K562 (cell line): Measurements from ENCODE around the gene CLDN7. TPM values are rescaled to one million over a fixed set of nuclear protein-coding genes. Genes with fewer than 3 reads are reported as not detected.

Experiments used
- CHD4 ChIP-seq: fragments of 200-600 bp; sonication (generic); IDR thresholded peaks from 3 replicates; pipeline ENCODE4 v1.6.1; 2012; ENCODE audit warnings: low read depth, mild to moderate bottlenecking, mixed read lengths, low read length, inconsistent platforms; ENCODE audit not compliant: insufficient read depth, insufficient replicate concordance, poor library complexity, severe bottlenecking
- ELF2 ChIP-seq: fragments of 250-450 bp; sonication (Bioruptor Pico); IDR thresholded peaks from 2 replicates; pipeline ENCODE4 v1.5.0; 2021; ENCODE audit warnings: mild to moderate bottlenecking
- HDAC8 ChIP-seq: fragments of 450-650 bp; IDR thresholded peaks from 2 replicates; pipeline ENCODE4 v1.6.1; 2016; ENCODE audit warnings: mild to moderate bottlenecking, missing genetic modification characterization, moderate library complexity, missing compliant biosample characterization
- KHSRP ChIP-seq: fragments of 450-650 bp; IDR thresholded peaks from 2 replicates; pipeline ENCODE4 v1.6.1; 2017
- PHF8 ChIP-seq: fragments of 200-600 bp; sonication (generic); IDR thresholded peaks from 2 replicates; pipeline ENCODE4 v1.6.1; 2012; ENCODE audit warnings: mixed run types, mild to moderate bottlenecking, inconsistent platforms, low read length, moderate library complexity, borderline replicate concordance
- POLR3G ChIP-seq: IDR thresholded peaks from 2 replicates; pipeline ENCODE4 v1.6.1; 2011; ENCODE audit not compliant: insufficient read length, insufficient replicate concordance; ENCODE audit errors: extremely low read depth
- RAD21 ChIP-seq, 2 experiments: fragments of 250-450 bp in 1 of 2; fragments of 450-650 bp in 1 of 2; sonication (Bioruptor Pico) in 1 of 2; formaldehyde crosslinking in 1 of 2; IDR thresholded peaks in 1 of 2; conservative IDR thresholded peaks in 1 of 2; 2 replicates each; pipeline versions ENCODE4 v1.4.0 to v1.8.0; 2020 to 2022; ENCODE audit warnings: mild to moderate bottlenecking in 2 of 2, moderate library complexity in 1 of 2
- RNF2 ChIP-seq: sonication (generic); IDR thresholded peaks from 2 replicates; pipeline ENCODE4 v1.6.1; 2016
- SP2 ChIP-seq: IDR thresholded peaks from 2 replicates; pipeline ENCODE4 v1.6.1; 2011; ENCODE audit warnings: mild to moderate bottlenecking, low read depth, low read length, moderate library complexity; ENCODE audit not compliant: poor library complexity, severe bottlenecking; ENCODE audit errors: extremely low read depth
- TEAD2 ChIP-seq: fragments of 450-650 bp; IDR thresholded peaks from 2 replicates; pipeline ENCODE4 v1.6.1; 2016; ENCODE audit warnings: missing genetic modification characterization, control low read depth, missing compliant biosample characterization
- ZNF561 ChIP-seq: fragments of 450-650 bp; formaldehyde crosslinking; conservative IDR thresholded peaks from 2 replicates; pipeline ENCODE4 v1.4.0; 2020; ENCODE audit warnings: mild to moderate bottlenecking, moderate library complexity
- ZNF584 ChIP-seq: fragments of 200-800 bp; sonication (Bioruptor generic); IDR thresholded peaks from 2 replicates; pipeline ENCODE4 v1.6.1; 2016; ENCODE audit warnings: low read depth, mild to moderate bottlenecking, missing genetic modification characterization, missing compliant biosample characterization
- polyA plus RNA-seq, 8 experiments: library from polyadenylated mRNA; depleted of rRNA in 4 of 8; stranded (reverse) in 5 of 8; unstranded in 3 of 8; fragments of >200 nt; fragmentation: Nextera tagmentation in 2 of 8; fragmentation: Illumina TruSeq in 1 of 8; extraction: Ambion mirVana in 2 of 8; extraction: Trizol in 1 of 8; gene quantifications; 2 replicates each; pipeline versions ENCODE4 v1.2.1 to v1.2.3, GENCODE V29; 2011 to 2014; ENCODE audit warnings: inconsistent platforms in 1 of 8, missing spikeins in 1 of 8
- total RNA-seq, 7 experiments: library from RNA; depleted of rRNA in 6 of 7; stranded (reverse); fragments of >200 nt in 6 of 7; fragmentation: Illumina TruSeq in 2 of 7; extraction: Trizol in 2 of 7; gene quantifications; 2 replicates each; pipeline versions ENCODE4 v1.2.1 to v1.2.3, GENCODE V29; 2011 to 2021; ENCODE audit warnings: low replicate concordance in 1 of 7
- TF ChIP-seq, protein P1 (sequence below): fragments of 450-650 bp; IDR thresholded peaks from 2 replicates; pipeline ENCODE4 v1.6.1; 2016; ENCODE audit warnings: low read depth
- TF ChIP-seq, protein P2 (sequence below): sonication (generic); formaldehyde crosslinking; IDR thresholded peaks from 2 replicates; pipeline ENCODE4 v1.9.0; 2022; ENCODE audit warnings: mild to moderate bottlenecking, missing genetic modification reagents
- TF ChIP-seq, protein P3 (sequence below): fragments of 250-450 bp; sonication (Bioruptor Pico); IDR thresholded peaks from 2 replicates; pipeline ENCODE4 v1.4.0; 2020; ENCODE audit warnings: mild to moderate bottlenecking, moderate library complexity, borderline replicate concordance
- TF ChIP-seq, protein P4 (sequence below): fragments of 250-450 bp; sonication (Bioruptor Pico); IDR thresholded peaks from 2 replicates; pipeline ENCODE4 v1.8.0; 2021; ENCODE audit warnings: borderline replicate concordance, mild to moderate bottlenecking, moderate library complexity; ENCODE audit not compliant: poor library complexity, severe bottlenecking

Gene CLDN7
- total and polyA plus RNA-seq, 9 of the 15 experiments (the other 6 are each of a cell fraction or from before 2014, with no cell fraction given), result 2.2 to 14.5 (median 7.6) TPM

DNA sequence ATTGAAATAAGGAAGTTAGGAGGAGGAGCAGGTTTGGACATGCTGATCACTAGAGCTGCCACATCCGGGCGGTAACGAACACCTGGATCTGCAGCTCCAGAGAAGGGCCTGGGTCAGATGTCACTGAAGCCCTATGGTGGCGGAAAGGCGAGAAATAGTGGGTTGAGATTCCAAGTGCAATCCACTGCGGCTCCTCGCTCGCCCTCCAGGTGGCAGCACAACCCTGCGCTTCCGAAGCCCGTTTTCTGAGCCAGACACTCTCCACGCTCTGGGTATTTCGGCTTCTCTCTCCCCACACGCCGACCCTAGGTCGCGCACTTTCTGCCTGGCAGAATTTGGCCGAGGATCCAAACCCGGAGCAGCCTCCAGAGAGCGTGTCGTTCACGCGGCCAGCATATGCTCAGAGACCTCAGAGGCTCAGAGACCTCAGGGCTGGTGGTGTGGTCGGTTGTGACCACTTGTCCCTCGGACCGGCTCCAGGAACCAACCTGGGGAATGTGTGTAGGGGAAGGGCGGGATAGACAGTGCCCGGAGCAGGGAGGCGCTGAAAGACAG is 18.3 kb upstream of the CLDN7 start (continued):
- TF ChIP-seq, protein P1, sequence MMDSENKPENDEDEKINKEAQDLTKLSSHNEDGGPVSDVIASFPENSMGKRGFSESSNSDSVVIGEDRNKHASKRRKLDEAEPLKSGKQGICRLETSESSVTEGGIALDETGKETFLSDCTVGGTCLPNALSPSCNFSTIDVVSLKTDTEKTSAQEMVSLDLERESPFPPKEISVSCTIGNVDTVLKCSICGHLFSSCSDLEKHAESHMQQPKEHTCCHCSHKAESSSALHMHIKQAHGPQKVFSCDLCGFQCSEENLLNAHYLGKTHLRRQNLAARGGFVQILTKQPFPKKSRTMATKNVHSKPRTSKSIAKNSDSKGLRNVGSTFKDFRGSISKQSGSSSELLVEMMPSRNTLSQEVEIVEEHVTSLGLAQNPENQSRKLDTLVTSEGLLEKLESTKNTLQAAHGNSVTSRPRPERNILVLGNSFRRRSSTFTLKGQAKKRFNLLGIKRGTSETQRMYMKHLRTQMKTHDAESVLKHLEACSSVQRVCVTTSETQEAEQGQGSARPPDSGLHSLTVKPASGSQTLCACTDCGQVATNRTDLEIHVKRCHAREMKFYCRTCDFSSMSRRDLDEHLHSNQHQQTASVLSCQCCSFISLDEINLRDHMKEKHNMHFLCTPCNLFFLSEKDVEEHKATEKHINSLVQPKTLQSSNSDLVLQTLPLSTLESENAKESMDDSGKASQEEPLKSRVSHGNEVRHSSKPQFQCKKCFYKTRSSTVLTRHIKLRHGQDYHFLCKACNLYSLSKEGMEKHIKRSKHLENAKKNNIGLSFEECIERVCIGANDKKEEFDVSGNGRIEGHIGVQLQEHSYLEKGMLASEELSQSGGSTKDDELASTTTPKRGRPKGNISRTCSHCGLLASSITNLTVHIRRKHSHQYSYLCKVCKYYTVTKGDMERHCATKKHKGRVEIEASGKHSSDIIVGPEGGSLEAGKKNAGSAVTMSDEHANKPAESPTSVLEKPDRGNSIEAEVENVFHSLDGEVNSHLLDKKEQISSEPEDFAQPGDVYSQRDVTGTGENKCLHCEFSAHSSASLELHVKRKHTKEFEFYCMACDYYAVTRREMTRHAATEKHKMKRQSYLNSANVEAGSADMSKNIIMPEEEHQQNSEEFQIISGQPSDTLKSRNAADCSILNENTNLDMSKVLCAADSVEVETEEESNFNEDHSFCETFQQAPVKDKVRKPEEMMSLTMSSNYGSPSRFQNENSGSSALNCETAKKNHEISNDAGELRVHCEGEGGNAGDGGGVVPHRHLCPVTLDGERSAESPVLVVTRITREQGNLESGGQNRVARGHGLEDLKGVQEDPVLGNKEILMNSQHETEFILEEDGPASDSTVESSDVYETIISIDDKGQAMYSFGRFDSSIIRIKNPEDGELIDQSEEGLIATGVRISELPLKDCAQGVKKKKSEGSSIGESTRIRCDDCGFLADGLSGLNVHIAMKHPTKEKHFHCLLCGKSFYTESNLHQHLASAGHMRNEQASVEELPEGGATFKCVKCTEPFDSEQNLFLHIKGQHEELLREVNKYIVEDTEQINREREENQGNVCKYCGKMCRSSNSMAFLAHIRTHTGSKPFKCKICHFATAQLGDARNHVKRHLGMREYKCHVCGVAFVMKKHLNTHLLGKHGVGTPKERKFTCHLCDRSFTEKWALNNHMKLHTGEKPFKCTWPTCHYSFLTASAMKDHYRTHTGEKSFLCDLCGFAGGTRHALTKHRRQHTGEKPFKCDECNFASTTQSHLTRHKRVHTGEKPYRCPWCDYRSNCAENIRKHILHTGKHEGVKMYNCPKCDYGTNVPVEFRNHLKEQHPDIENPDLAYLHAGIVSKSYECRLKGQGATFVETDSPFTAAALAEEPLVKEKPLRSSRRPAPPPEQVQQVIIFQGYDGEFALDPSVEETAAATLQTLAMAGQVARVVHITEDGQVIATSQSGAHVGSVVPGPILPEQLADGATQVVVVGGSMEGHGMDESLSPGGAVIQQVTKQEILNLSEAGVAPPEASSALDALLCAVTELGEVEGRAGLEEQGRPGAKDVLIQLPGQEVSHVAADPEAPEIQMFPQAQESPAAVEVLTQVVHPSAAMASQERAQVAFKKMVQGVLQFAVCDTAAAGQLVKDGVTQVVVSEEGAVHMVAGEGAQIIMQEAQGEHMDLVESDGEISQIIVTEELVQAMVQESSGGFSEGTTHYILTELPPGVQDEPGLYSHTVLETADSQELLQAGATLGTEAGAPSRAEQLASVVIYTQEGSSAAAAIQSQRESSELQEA, result no peak
- no peak for TF ChIP-seq ELF2 (CRISPR knock-in tag)
- TF ChIP-seq, protein P2, sequence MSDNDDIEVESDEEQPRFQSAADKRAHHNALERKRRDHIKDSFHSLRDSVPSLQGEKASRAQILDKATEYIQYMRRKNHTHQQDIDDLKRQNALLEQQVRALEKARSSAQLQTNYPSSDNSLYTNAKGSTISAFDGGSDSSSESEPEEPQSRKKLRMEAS, result peak; percentile 89
- TF ChIP-seq, protein P3, sequence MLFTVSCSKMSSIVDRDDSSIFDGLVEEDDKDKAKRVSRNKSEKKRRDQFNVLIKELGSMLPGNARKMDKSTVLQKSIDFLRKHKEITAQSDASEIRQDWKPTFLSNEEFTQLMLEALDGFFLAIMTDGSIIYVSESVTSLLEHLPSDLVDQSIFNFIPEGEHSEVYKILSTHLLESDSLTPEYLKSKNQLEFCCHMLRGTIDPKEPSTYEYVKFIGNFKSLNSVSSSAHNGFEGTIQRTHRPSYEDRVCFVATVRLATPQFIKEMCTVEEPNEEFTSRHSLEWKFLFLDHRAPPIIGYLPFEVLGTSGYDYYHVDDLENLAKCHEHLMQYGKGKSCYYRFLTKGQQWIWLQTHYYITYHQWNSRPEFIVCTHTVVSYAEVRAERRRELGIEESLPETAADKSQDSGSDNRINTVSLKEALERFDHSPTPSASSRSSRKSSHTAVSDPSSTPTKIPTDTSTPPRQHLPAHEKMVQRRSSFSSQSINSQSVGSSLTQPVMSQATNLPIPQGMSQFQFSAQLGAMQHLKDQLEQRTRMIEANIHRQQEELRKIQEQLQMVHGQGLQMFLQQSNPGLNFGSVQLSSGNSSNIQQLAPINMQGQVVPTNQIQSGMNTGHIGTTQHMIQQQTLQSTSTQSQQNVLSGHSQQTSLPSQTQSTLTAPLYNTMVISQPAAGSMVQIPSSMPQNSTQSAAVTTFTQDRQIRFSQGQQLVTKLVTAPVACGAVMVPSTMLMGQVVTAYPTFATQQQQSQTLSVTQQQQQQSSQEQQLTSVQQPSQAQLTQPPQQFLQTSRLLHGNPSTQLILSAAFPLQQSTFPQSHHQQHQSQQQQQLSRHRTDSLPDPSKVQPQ (CRISPR knock-in tag), result no peak
- TF ChIP-seq RNF2, result peak; percentile 58; the same call in 1 of the 2 replicates
- TF ChIP-seq, protein P4, sequence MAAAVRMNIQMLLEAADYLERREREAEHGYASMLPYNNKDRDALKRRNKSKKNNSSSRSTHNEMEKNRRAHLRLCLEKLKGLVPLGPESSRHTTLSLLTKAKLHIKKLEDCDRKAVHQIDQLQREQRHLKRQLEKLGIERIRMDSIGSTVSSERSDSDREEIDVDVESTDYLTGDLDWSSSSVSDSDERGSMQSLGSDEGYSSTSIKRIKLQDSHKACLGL (CRISPR knock-in tag), result no peak
- no peak for TF ChIP-seq ZNF584
- no peak for TF ChIP-seq TEAD2 (tag)
- TF ChIP-seq PHF8, result 0 out of 2 replicates have a peak, but pooled peaks have one; percentile 17
- TF ChIP-seq POLR3G, result no peak
- no peak for TF ChIP-seq KHSRP
- no peak for TF ChIP-seq HDAC8 (tag)
- TF ChIP-seq RAD21 (CRISPR knock-in tag; conservative IDR thresholded peaks at IDR 0.05 in 1 of 2, IDR thresholded peaks at IDR 0.05 in 1 of 2), result peak; percentile 87 to 94
- TF ChIP-seq ZNF561 (CRISPR knock-in tag), result no peak
- no peak for TF ChIP-seq CHD4
- TF ChIP-seq SP2, result no peak
